ENCODE measurements around the gene NUTM2G.
"Not testable (repeated sequence)": the region's sequence is repeated elsewhere in the genome, so short reads cannot be mapped to it uniquely, and the experiment has no call there.

NUTM2G gene

DNA sequence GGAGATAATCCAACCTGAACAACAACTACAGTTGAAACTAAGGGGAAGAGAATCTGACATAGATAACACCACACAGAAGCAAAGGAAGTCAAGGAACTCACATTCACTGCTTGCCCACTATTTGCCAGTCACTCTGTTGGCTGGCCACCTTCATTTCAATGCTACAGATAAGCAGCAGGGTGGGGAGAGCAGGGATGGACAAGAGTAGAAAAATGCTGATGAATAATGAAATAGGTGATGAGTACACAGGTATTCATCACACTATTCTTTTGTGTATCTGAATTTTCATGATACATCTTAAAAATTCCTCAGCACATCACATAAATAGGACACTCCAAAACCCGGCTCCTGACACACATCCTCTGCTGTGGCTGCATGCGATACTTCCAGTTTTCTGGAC is 21.9 kb downstream of the NUTM2G start:
- DNase-seq: not testable (repeated sequence)

DNA sequence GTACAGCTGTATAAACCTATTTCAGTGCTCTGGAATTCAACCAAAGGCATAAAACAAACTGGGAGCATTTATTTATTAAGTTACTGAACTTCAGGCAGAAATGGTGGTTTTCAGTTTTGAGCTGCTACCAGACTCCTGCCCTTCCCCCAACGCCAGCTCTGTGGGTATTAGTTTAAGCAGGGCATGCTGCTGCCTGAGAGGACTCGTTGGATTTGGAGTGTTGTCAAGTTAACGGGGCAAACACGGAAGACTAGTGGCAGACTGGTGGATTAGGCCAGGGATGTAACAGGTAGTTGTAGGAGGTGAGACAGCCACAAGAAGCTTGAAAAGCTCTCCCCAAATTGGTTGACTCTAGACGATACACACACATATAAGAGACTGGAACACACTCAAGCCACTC is 38.9 kb downstream of the NUTM2G start:
- not testable (repeated sequence) for DNase-seq

DNA sequence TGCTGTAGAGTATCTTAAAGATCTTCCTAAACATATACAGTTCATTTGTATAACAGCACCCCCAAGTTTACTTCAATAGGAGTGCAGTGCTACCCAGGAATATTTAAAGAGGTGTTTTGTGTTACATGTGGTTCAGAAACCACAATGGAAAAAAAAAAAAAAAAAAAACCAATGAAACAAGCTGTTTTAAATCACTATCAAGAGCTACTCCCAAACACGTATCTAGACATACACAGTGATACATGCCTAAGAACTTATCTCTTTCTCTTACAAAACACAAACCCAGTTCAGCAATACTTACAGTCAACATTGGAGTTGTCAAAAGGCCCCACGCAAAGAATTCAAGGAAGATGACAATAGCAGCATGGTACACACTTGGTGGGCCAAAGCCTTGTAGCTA is 43.9 kb downstream of the NUTM2G start:
- DNase-seq: not testable (repeated sequence)

DNA sequence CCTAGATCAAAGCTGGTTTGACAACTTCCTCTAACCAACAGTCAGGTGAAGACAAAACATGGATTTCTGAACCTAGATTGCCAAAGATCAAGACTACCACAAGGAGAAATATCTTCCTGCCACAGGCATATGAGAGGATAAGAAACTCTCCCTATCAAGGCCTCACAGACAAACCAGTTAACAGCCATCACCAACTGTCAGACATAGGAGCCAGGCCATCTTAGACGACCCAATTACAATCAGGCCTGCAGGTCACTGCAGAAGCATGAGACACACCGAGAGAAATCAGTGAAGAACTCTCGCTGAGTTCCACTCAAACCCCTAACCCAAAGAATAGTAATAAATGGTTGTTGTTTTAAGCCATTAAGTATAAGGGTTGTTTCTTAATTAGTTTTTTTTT is 45.4 kb downstream of the NUTM2G start:
- not testable (repeated sequence) for DNase-seq

DNA sequence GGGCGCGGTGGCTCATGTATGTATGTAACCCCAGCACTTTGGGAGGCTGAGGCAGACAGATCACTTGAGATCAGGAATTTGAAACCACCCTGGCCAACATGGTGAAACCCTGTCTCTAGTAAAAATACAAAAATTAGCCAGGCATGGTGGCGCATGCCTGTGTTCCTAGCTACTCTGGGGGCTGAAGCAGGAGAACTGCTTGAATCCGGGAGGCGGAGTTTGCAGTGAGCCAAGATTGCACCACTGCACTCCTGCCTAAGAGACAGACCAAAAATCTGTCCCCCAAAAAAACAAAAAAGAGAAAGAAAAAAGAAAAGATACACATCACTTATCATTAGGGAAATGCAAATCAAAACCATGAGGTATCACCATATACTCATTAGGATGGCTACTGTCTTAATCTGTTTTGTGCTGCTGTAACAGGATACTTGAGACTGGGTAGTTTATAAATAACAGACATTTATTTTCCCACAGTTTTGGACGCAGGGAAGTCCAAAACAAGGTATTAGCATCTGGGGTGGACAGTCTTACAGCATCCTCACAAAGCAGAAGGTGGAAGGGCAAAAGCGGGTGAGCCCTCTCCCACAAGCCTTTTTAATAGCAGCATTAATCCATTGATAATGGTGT is 55.0 kb downstream of the NUTM2G start:
- not testable (repeated sequence) for DNase-seq

DNA sequence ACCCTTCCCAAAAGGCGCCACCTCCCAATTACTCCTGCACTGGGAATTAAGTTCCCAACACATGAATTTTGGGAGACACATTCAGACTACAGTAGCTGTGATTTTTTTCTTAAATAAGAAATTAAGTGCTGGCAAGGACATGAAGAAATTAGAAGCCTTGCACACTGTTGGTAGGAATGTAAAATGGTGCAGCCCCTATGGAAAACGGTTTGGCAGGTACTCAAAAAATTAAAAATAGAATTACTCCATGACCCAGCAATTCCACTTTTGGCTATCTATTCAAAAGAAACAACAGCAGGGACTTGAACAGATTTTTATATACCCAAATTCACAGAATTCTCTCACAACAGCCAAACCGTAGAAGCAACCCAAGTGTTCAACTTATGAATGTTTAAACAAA is 55.5 kb downstream of the NUTM2G start:
- not testable (repeated sequence) for DNase-seq

DNA sequence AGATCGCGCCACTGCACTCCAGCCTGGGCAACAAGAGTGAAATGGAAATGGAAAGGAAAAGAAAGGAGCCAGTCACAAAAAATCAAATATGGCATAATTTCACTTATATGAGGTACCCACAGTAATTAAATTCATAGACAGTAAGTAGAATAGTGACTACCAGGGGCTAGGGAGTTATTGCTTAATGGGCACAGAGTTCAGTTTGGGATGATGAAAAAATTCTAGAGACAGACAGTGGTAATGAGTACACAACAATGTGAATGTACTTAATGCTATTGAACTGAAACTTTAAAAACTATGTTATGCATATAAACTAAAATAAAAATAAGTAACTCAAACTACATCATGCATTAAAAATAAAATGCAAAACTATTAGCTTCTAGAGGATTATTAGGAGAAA is 56.2 kb downstream of the NUTM2G start:
- not testable (repeated sequence) for DNase-seq
